Activated B cell treated with CpG ODN at 0.5 μM for 24 hours (primary cell): ENCODE data around the gene CREBRF. TPM values are rescaled to one million over a fixed set of nuclear protein-coding genes. Genes with fewer than 3 reads are reported as not detected.
"Not testable (repeated sequence)": the region's sequence is repeated elsewhere in the genome, so short reads cannot be mapped to it uniquely, and the experiment has no call there.

Source experiments
- ATAC-seq: fragments of 200-7000 bp; cut with Tn5 transposase; one replicate; pipeline ENCODE4 v1.10.0; 2021; ENCODE audit warnings: low read depth, mild to moderate bottlenecking, moderate library complexity
- CTCF ChIA-PET: fragments of 350-600 bp; sonication (Branson Sonifier 250); formaldehyde crosslinking; loops from one replicate; lab custom pipeline; 2021; ENCODE audit warnings: antibody characterized with exemption; lab: Charles Lee
- POLR2A ChIA-PET: fragments of 350-600 bp; sonication (Branson Sonifier 250); formaldehyde crosslinking; loops from one replicate; lab custom pipeline; 2021; ENCODE audit warnings: antibody characterized with exemption; lab: Charles Lee
- DNase-seq: peaks from one replicate; pipeline ENCODE4 v3.0.0; 2022
- H3K27ac Mint-ChIP-seq: one replicate; pipeline ENCODE4 v1.8.0; 2020; ENCODE audit warnings: mixed read lengths
- H3K27me3 Mint-ChIP-seq: one replicate; pipeline ENCODE4 v1.8.0; 2021; ENCODE audit warnings: mixed read lengths
- H3K36me3 Mint-ChIP-seq: one replicate; pipeline ENCODE4 v1.8.0; 2021; ENCODE audit warnings: low read depth, mixed read lengths
- H3K4me1 Mint-ChIP-seq: one replicate; pipeline ENCODE4 v1.8.0; 2021; ENCODE audit warnings: mixed read lengths
- H3K4me3 Mint-ChIP-seq: one replicate; pipeline ENCODE4 v1.8.0; 2020; ENCODE audit warnings: mild to moderate bottlenecking, mixed read lengths
- H3K9me3 Mint-ChIP-seq: one replicate; pipeline ENCODE4 v1.8.0; 2020; ENCODE audit warnings: mixed read lengths
- CTCF ChIP-seq: fragments of 200-600 bp; IDR thresholded peaks from one replicate; pipeline ENCODE4 v1.8.0; 2022; ENCODE audit warnings: antibody characterized with exemption, mild to moderate bottlenecking
- intact Hi-C: fragments of 100-400 bp; cut with micrococcal nuclease; formaldehyde crosslinking; loops from one replicate; pipeline ENCODE4 v1.15.1; 2024
- total RNA-seq: library from RNA; stranded (reverse); gene quantifications from 2 replicates; pipeline ENCODE4 v1.2.3, GENCODE V29; 2022

The CREBRF gene
- total RNA-seq, 1 donor from 2014 or later = 37.4 TPM

GRCh38 chr5:173042763-173043107, 13.4 kb upstream of the CREBRF start:
- Mint-ChIP-seq H3K27ac (no peak overlapping the region), H3K4me3 (no peak overlapping the region), H3K9me3 (no peaks in the 10 kb centered on the region), H3K36me3 (no peaks in the 10 kb centered on the region), H3K4me1 (peaks cover 14% of the 10 kb centered on the region), H3K27me3 (no peaks in the 10 kb centered on the region)
- CTCF ChIA-PET = interaction anchor here (0.7 kb wide), 1 partner anchor 15 kb away, joined by 3 read pairs; no protein-coding TSS in a partner anchor
- no peak for TF ChIP-seq CTCF
- intact Hi-C loops = no loop called here
- POLR2A ChIA-PET = interaction anchor here (0.5 to 2.1 kb wide), 5 partner anchors 10 to 41 kb away, joined by 3 to 9 read pairs (median 3); no protein-coding TSS in a partner anchor
- ATAC-seq (no peak), DNase-seq (no peak)

- DNase-seq (no peak), ATAC-seq (no peak)
- ChIA-PET POLR2A (interaction anchor here (0.6 to 1.5 kb wide), 2 partner anchors 10 to 12 kb away, joined by 4 to 5 read pairs; no protein-coding TSS in a partner anchor), CTCF (no interaction called here)
- no peaks in the 10 kb centered on the region for H3K36me3 Mint-ChIP-seq
- no peak overlapping the region for H3K27ac Mint-ChIP-seq
- H3K27me3 Mint-ChIP-seq = no peaks in the 10 kb centered on the region
- no peak overlapping the region for H3K4me3 Mint-ChIP-seq
- intact Hi-C loops = no loop called here
- TF ChIP-seq CTCF = no peak
- H3K4me1 Mint-ChIP-seq = peaks cover under 1% of the 10 kb centered on the region
- no peaks in the 10 kb centered on the region for H3K9me3 Mint-ChIP-seq
Observed at GRCh38 chr5:173045474-173045873, 10.7 kb upstream of the CREBRF start.

GRCh38 chr5:173047096-173047837, 8.9 kb upstream of the CREBRF start:
- H3K4me1 Mint-ChIP-seq, ATAC-seq, DNase-seq, H3K27ac Mint-ChIP-seq, H3K27me3 Mint-ChIP-seq, H3K36me3 Mint-ChIP-seq, intact Hi-C loops, H3K4me3 Mint-ChIP-seq, POLR2A ChIA-PET, CTCF ChIA-PET, H3K9me3 Mint-ChIP-seq: not testable (repeated sequence)

- ChIA-PET CTCF (no interaction called here), POLR2A (no interaction called here)
- peaks cover 6% of the 10 kb centered on the region for H3K4me1 Mint-ChIP-seq
- H3K9me3 Mint-ChIP-seq = no peaks in the 10 kb centered on the region
- intact Hi-C loops = no loop called here
- no peak for DNase-seq
- TF ChIP-seq CTCF = no peak
- H3K27me3 Mint-ChIP-seq = peaks cover 2% of the 10 kb centered on the region
- no peak overlapping the region for H3K4me3 Mint-ChIP-seq
- no peaks in the 10 kb centered on the region for H3K36me3 Mint-ChIP-seq
- no peak for ATAC-seq
- no peak overlapping the region for H3K27ac Mint-ChIP-seq
Observed at GRCh38 chr5:173047838-173048105, 8.4 kb upstream of the CREBRF start.

- Mint-ChIP-seq H3K4me1 (peaks cover 21% of the 10 kb centered on the region), H3K9me3 (no peaks in the 10 kb centered on the region), H3K4me3 (no peak overlapping the region), H3K27me3 (peaks cover 2% of the 10 kb centered on the region), H3K36me3 (peaks cover under 1% of the 10 kb centered on the region), H3K27ac (no peak overlapping the region)
- ChIA-PET CTCF (no interaction called here), POLR2A (no interaction called here)
- ATAC-seq = no peak
- DNase-seq = no peak
- TF ChIP-seq CTCF = no peak
- intact Hi-C loops = loop anchor here (10.0 kb wide), 1 partner anchor 834 kb away; the partner anchor contains the start of gene CPEB4
Observed at GRCh38 chr5:173050791-173051190, 5.4 kb upstream of the CREBRF start.
